GM18907 (cell line): ENCODE measurements around the gene MACROD2.
"Not testable (repeated sequence)": the region's sequence is repeated elsewhere in the genome, so short reads cannot be mapped to it uniquely, and the experiment has no call there.

Experiments
- ATAC-seq: cut with Tn5 transposase; IDR thresholded peaks from one replicate; pipeline ENCODE4 v1.9.1; 2021; ENCODE audit warnings: mild to moderate bottlenecking, moderate library complexity; ENCODE audit not compliant: unreplicated experiment

MACROD2 gene

GRCh38 chr20:16003310-16003709 is 2008.0 kb downstream of the MACROD2 start:
- ATAC-seq = no peak

- ATAC-seq = no peak
Measured at GRCh38 chr20:16004108-16004854, 2009.0 kb downstream of the MACROD2 start.

GRCh38 chr20:16005021-16005914 is 2010.0 kb downstream of the MACROD2 start:
- ATAC-seq = no peak

GRCh38 chr20:16005915-16006493 is 2010.7 kb downstream of the MACROD2 start:
- no peak for ATAC-seq

GRCh38 chr20:16007164-16007563 is 2011.8 kb downstream of the MACROD2 start:
- peak; percentile 96 for ATAC-seq

GRCh38 chr20:16007962-16008361 is 2012.6 kb downstream of the MACROD2 start:
- no peak for ATAC-seq

GRCh38 chr20:16011056-16011455 is 2015.7 kb downstream of the MACROD2 start:
- no peak for ATAC-seq

GRCh38 chr20:16011519-16011918 is 2016.2 kb downstream of the MACROD2 start:
- no peak for ATAC-seq

- ATAC-seq = not testable (repeated sequence)
Measured at GRCh38 chr20:16012934-16013333, 2017.6 kb downstream of the MACROD2 start.

GRCh38 chr20:16013631-16014030 is 2018.3 kb downstream of the MACROD2 start:
- ATAC-seq = no peak

- ATAC-seq = no peak
Measured at GRCh38 chr20:16014436-16014835, 2019.1 kb downstream of the MACROD2 start.

GRCh38 chr20:16017656-16018055 is 2022.3 kb downstream of the MACROD2 start:
- no peak for ATAC-seq

GRCh38 chr20:16018881-16019280 is 2023.6 kb downstream of the MACROD2 start:
- no peak for ATAC-seq

- ATAC-seq = no peak
Measured at GRCh38 chr20:16020971-16021370, 2025.7 kb downstream of the MACROD2 start.

- no peak for ATAC-seq
Measured at GRCh38 chr20:16025084-16025483, 2029.8 kb downstream of the MACROD2 start.

- ATAC-seq = no peak
Measured at GRCh38 chr20:16027686-16028085, 2032.4 kb downstream of the MACROD2 start.

- ATAC-seq = peak; percentile 54
Measured at GRCh38 chr20:16028923-16029322, 2033.6 kb downstream of the MACROD2 start.

- no peak for ATAC-seq
Measured at GRCh38 chr20:16030253-16030652, 2034.9 kb downstream of the MACROD2 start.

- ATAC-seq = no peak
Measured at GRCh38 chr20:16035576-16035975, 2040.3 kb downstream of the MACROD2 start.

GRCh38 chr20:16036331-16036730 is 2041.0 kb downstream of the MACROD2 start:
- no peak for ATAC-seq

GRCh38 chr20:16040742-16041141 is 2045.4 kb downstream of the MACROD2 start:
- no peak for ATAC-seq

GRCh38 chr20:16042731-16043130 is 2047.4 kb downstream of the MACROD2 start:
- no peak for ATAC-seq
